ENCODE results near the gene FCSK.

DNA sequence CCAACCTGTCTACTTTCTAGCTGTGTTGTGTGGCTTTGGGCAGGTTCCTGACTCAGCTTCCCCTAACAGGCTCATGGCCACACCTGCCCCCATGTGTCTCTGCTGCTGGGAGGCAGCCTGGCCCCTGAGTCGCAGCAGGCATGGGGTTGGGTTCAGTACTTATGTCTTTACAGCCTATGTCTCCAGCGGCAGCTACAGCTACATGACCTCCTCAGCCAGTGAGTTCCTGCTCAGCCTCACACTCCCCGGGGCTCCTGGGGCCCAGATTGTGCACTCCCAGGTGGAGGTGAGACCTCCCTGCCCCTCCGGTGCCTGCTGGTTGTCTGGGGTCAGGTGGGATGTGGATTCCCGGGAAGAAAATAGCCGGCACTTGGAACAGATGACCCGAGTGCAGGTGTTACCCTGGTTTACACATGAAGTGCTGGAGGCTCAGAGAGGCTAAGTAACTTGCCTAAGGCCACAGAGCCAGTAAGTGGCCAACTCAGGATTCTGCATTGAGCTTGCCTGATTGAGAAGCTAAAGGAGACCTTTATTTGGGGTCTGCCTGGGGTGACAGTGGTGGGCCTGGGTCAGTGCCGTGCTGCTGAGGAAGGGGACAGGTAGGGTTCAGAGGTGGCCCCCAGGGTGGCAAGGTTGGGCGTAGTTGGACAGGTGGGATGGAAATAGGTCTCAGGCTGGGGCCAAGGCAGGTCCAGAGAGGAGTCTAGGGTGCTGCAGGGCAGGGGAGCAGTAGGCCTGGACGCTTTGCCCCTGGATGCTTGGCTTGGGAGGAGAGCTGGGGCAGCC is 15.9 kb downstream of the FCSK start:
- TF ChIP-seq EP300 (IDR thresholded peaks at IDR 0.05; ENCODE audit: borderline replicate concordance) (no peak), EGR1 (IDR thresholded peaks at IDR 0.05) (no peak)
- TF ChIP-seq, protein P1, sequence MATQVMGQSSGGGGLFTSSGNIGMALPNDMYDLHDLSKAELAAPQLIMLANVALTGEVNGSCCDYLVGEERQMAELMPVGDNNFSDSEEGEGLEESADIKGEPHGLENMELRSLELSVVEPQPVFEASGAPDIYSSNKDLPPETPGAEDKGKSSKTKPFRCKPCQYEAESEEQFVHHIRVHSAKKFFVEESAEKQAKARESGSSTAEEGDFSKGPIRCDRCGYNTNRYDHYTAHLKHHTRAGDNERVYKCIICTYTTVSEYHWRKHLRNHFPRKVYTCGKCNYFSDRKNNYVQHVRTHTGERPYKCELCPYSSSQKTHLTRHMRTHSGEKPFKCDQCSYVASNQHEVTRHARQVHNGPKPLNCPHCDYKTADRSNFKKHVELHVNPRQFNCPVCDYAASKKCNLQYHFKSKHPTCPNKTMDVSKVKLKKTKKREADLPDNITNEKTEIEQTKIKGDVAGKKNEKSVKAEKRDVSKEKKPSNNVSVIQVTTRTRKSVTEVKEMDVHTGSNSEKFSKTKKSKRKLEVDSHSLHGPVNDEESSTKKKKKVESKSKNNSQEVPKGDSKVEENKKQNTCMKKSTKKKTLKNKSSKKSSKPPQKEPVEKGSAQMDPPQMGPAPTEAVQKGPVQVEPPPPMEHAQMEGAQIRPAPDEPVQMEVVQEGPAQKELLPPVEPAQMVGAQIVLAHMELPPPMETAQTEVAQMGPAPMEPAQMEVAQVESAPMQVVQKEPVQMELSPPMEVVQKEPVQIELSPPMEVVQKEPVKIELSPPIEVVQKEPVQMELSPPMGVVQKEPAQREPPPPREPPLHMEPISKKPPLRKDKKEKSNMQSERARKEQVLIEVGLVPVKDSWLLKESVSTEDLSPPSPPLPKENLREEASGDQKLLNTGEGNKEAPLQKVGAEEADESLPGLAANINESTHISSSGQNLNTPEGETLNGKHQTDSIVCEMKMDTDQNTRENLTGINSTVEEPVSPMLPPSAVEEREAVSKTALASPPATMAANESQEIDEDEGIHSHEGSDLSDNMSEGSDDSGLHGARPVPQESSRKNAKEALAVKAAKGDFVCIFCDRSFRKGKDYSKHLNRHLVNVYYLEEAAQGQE (IDR thresholded peaks at IDR 0.05; ENCODE audit: low read depth), result no peak
